Stimulated activated CD8-positive, alpha-beta memory T cell treated with anti-CD3 and anti-CD28 coated beads, Interleukin-12 subunit alpha, Interleukin-12 subunit beta, amount 100 ng/mL, for 24 hours (primary cell): Measurements from ENCODE around the gene FGFBP3.

Experiments
- DNase-seq: peaks from one replicate; pipeline ENCODE4 v3.0.0-alpha.2; 2020; ENCODE audit errors: extremely low read depth

Gene FGFBP3

GRCh38 chr10:91856637-91857036 lies 52.6 kb downstream of the FGFBP3 start:
- no peak for DNase-seq
